Lower lobe of right lung (tissue), 2 donors: ENCODE data around the gene ITPKB. TPM values are rescaled to one million over a fixed set of nuclear protein-coding genes. Genes with fewer than 3 reads are reported as not detected.

Experiments
- ATAC-seq, 2 donors: fragments of 200-7000 bp; cut with Tn5 transposase; one replicate each; pipeline ENCODE4 v1.9.1; 2020 to 2022; ENCODE audit warnings: mild to moderate bottlenecking in 2 of 2, moderate library complexity in 2 of 2
- DNase-seq: peaks from one replicate; pipeline ENCODE4 v3.0.0-alpha.2; 2020
- H3K27ac ChIP-seq: fragments of 200-600 bp; one replicate; pipeline ENCODE4 v1.8.0; 2022
- H3K27me3 ChIP-seq: fragments of 200-600 bp; one replicate; pipeline ENCODE4 v1.8.0; 2022; ENCODE audit warnings: low read depth
- H3K36me3 ChIP-seq: fragments of 200-600 bp; one replicate; pipeline ENCODE4 v1.8.0; 2022; ENCODE audit warnings: mild to moderate bottlenecking
- H3K4me1 ChIP-seq: fragments of 200-600 bp; one replicate; pipeline ENCODE4 v1.8.0; 2022
- H3K4me3 ChIP-seq: fragments of 200-600 bp; one replicate; pipeline ENCODE4 v1.8.0; 2022; ENCODE audit warnings: mild to moderate bottlenecking
- H3K9me3 ChIP-seq: fragments of 200-600 bp; one replicate; pipeline ENCODE4 v1.8.0; 2022
- CTCF ChIP-seq: fragments of 200-600 bp; IDR thresholded peaks from one replicate; pipeline ENCODE4 v1.8.0; 2022; ENCODE audit warnings: antibody characterized with exemption, mild to moderate bottlenecking
- intact Hi-C: fragments of 100-400 bp; cut with DNase I; formaldehyde crosslinking; loops from one replicate; pipeline ENCODE4 v1.11.0; 2022
- total RNA-seq: library from RNA; stranded (reverse); fragmentation: NEBNext Ultra II Directional; extraction: Animal tissue kit (Norgen Biotek cat#: 25700); gene quantifications from one replicate; pipeline ENCODE4 v1.2.1, GENCODE V29; 2021
- donor health status: DM: no; HTN: yes; CAD: no; lungs with severe emphysema.

Gene ITPKB
- total RNA-seq, 1 donor from 2014 or later: 42.3 TPM

- intact Hi-C loops: no loop called here
- Histone ChIP-seq H3K27ac (no peak overlapping the region), H3K4me3 (no peak overlapping the region), H3K9me3 (no peaks in the 10 kb centered on the region), H3K27me3 (no peaks in the 10 kb centered on the region), H3K4me1 (peaks cover 43% of the 10 kb centered on the region), H3K36me3 (peaks cover 26% of the 10 kb centered on the region)
- DNase-seq (no peak), ATAC-seq (no peak)
- TF ChIP-seq CTCF: no peak
These were observed 43.7 kb downstream of the ITPKB start for GRCh38 chr1:226695335-226695900.

DNA sequence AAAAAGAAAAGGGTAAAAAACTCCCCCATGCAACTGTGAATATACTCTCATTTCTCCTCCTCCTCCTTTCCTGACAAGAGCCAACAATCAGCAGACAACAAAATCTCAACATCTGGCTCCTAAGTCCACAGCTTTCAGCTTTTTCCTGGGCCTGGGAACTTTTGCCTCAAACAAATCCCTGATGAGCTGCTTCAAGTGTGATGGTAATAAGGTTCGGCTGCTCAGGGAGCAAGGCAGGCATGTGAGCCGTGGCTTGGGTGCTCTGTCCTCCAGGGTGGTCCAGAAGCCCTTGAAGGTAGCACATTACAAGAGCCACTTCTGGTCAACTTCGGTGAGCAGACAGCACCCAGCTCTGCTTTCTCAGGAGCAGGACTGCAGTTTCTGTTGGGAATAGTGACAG is 46.3 kb downstream of the ITPKB start:
- intact Hi-C loops: no loop called here

DNA sequence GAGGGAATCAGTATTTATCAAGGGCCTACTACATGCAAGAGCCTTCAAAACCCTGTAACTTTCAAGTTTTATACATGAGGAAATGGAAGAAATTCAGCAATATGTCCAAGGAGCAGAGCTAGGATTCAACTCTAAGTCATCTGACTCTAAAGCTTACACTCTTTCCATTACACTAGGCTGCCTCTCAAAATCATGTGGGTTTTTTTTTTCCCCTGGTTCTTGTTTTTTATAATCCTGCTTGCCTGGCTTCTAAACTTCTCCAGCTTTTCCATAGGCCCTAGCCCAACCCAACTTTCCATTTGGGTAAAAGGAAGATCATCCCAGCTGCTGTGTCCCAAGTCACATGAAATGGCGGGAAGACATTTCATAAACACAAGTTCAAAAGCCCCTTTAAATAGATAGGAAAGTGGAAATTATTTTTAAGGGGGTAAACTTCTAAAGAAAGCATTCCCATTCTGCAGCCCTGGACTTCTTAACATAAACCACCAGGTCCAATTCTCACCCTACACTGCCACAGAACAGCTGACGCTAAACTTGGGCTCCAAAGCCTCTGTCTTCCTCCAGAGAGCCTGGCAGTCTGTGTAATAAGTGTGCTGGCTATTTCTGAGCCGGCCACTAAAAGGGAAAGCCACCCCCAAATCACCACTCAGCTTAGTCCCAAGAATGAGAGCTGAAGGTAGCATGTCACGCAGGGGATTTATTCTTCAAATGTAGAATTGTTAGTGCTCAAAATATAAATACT is 46.9 kb downstream of the ITPKB start:
- ATAC-seq (no peak), DNase-seq (no peak)
- H3K27ac ChIP-seq: peak overlapping the region; percentile 61
- peaks cover 11% of the 10 kb centered on the region for H3K36me3 ChIP-seq
- no peaks in the 10 kb centered on the region for H3K27me3 ChIP-seq
- peaks cover 64% of the 10 kb centered on the region for H3K4me1 ChIP-seq
- H3K4me3 ChIP-seq: no peak overlapping the region
- intact Hi-C loops: no loop called here
- TF ChIP-seq CTCF: no peak
- H3K9me3 ChIP-seq: no peaks in the 10 kb centered on the region

More for the DNA sequence above, 46.3 kb downstream of the ITPKB start:
- no peak for DNase-seq
- Histone ChIP-seq H3K27ac (peak overlapping the region; percentile 61), H3K4me3 (no peak overlapping the region), H3K4me1 (peaks cover 64% of the 10 kb centered on the region), H3K27me3 (no peaks in the 10 kb centered on the region), H3K36me3 (peaks cover 15% of the 10 kb centered on the region), H3K9me3 (no peaks in the 10 kb centered on the region)
- no peak for ATAC-seq
- TF ChIP-seq CTCF: no peak

GRCh38 chr1:226691247-226691646 is 47.8 kb downstream of the ITPKB start:
- no peak overlapping the region for H3K4me3 ChIP-seq
- ATAC-seq (no peak), DNase-seq (no peak)
- peak overlapping the region; percentile 61 for H3K27ac ChIP-seq
- H3K4me1 ChIP-seq: peaks cover 69% of the 10 kb centered on the region
- intact Hi-C loops: no loop called here
- no peak for TF ChIP-seq CTCF
- no peaks in the 10 kb centered on the region for H3K9me3 ChIP-seq
- no peaks in the 10 kb centered on the region for H3K27me3 ChIP-seq
- H3K36me3 ChIP-seq: peaks cover 4% of the 10 kb centered on the region

- Histone ChIP-seq H3K36me3 (peaks cover 4% of the 10 kb centered on the region), H3K4me1 (peaks cover 69% of the 10 kb centered on the region), H3K27ac (peak overlapping the region; percentile 61), H3K9me3 (no peaks in the 10 kb centered on the region), H3K4me3 (no peak overlapping the region), H3K27me3 (no peaks in the 10 kb centered on the region)
- DNase-seq: no peak
- peak; percentile 81 to 94 for ATAC-seq
- no peak for TF ChIP-seq CTCF
- intact Hi-C loops: no loop called here
These were observed 48.6 kb downstream of the ITPKB start for GRCh38 chr1:226690460-226690982.
